GM21825 (cell line): ENCODE measurements around the gene NPSR1.
"Not testable (repeated sequence)": the region's sequence is repeated elsewhere in the genome, so short reads cannot be mapped to it uniquely, and the experiment has no call there.

Experiments
- ATAC-seq: cut with Tn5 transposase; IDR thresholded peaks from one replicate; pipeline ENCODE4 v1.9.1; 2021; ENCODE audit warnings: mild to moderate bottlenecking, moderate library complexity; ENCODE audit not compliant: unreplicated experiment

The NPSR1 gene, protein sequence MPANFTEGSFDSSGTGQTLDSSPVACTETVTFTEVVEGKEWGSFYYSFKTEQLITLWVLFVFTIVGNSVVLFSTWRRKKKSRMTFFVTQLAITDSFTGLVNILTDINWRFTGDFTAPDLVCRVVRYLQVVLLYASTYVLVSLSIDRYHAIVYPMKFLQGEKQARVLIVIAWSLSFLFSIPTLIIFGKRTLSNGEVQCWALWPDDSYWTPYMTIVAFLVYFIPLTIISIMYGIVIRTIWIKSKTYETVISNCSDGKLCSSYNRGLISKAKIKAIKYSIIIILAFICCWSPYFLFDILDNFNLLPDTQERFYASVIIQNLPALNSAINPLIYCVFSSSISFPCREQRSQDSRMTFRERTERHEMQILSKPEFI

DNA sequence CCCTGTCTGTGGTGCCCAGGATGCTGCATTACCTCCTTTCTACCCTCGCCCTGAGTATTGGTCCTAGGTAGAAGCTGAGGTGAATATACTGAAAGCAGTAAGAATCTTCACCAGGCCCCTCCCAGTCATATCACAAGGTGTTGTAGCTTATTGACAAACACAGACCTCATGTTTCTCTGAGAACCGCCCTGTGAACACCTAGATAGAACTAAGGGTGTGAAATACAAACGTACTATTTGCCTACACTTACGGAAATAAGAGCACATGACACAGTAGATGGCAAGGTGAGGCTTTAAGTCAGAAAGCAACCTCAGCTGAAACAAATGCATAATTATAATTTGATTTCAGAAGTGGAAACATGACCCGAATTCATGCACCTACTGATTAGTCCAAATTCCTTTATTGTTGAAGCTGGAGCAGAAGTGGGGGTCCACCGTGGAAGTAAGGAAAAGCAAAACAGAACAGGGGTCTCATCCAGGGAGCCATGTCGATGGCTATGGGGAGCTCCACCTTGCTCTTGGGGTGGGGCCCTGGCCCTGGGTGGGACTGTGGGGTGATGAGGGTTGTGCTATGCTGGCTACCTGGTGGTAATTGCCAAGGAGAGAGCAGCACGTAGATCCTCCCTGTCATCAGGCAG, at the start of gene NPSR1:
TSS of gene NPSR1 (plus strand) at position 587 of the 637 bp plus-strand sequence. CDS start 195 bp downstream, outside the sequence.
- no peak for ATAC-seq

DNA sequence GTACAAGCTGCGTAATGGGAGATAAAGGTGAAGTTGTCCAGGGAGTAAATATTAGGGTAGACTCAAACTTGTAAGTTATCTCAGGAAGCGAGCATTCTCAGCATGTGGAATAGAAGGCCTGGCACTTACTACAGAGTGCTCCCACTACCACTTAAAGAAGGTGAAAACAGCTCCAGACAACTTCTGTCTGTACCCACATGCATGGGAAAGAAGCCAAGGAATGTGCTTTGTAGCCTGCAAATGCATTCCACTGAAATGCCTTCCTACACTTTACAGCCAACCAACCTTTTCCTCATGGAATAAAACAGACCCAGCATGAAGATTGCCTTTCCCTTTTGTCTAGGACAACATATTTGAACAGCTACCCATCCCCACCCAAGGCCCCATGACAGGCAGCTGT, 45.4 kb upstream of the NPSR1 start:
- no peak for ATAC-seq

DNA sequence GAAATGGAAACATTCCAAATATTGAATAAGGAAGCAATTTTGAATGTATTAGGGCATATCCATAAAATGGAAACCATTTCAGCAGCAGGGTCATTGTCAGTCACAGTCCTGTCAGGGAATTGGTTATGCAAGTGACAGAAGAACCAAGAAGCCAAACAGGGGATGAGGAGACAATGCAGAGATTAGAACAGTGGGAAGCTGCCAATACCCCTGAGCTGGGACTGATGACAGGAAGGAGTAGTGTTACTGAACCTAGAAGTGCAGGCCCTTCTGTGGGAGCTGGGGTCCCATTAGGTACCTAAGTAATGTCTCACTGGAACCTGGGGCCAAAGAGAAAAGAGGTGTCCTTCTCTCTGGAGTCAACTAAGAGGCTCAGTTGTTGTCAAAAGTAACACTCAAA, 37.6 kb upstream of the NPSR1 start:
- no peak for ATAC-seq

DNA sequence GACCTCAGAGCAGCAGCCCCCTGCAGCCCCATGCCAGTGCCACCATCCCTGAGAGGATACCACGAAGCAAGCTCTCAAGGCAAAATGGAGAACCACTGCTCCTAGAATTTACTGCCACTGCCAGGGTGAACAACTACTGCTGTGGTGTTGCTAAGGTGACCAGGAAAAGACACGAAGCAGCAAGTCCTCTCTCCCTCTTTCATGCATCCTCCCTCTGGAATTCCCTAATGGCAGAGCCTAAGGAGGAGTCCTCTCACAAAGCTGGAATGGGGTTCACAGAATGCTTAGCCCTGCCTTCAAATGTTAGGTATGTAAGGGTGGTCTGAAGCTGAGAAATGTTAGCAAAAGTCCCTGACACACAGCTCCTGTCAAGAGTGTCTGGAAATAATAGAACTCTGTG, 35.8 kb upstream of the NPSR1 start:
- no peak for ATAC-seq

DNA sequence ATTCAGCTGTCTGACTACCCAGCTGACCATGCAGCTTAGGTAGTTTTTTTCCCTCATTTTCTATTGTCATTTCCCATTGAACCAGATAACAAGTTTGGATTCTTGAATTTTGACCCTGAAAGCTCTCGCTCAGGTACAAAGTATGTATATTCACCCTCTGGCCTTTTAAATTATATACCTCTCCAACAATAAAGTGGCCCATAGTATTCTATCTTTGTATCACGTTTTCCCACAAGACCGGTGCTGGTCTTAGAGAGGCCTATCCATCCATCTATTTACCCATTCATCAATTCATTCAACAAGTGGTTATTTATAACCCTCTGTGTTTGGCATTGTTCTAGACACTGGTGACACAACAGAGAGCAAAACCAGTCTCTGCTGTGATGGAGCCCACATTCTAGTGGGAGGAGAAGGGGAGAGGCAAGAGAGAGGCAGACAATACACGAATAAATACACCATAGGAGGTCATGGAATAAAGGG, 35.2 kb upstream of the NPSR1 start:
- ATAC-seq, result no peak

DNA sequence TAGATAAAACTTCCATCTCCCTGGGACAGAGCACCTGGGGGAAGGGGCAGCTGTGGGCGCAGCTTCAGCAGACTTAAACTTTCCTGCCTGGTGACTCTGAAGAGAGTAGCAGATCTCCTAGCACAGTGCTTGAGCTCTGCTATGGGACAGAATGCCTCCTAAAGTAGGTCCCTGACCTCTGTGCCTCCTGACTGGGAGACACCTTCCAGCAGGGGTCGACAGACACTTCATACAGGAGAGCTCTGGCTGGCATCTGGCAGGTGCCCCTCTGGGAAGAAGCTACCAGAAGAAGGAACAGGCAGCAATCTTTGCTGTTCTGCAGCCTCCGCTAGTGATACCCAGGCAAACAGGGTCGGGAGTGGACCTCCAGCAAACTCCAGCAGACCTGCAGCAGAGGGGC, 29.4 kb upstream of the NPSR1 start:
- ATAC-seq, result not testable (repeated sequence)

DNA sequence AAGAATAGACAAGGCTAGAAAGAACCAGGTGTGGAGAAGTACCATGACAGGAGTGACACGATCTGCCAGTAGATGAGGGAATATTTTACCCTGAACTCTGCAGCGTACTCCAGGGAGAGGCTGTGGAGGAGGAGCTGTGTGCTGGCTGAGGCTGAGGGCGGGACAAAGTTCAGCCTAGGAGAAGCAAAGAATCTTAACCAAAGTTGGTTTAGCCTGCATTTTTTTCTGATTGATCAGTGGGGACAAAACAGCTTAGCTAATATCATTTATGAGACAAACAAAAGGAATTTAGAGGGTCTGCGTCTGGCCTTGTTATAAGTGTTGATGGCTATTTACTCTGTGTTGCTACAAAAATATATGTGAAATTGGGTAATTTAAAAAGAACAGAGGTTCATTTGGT, 5.2 kb upstream of the NPSR1 start:
- ATAC-seq, result no peak

DNA sequence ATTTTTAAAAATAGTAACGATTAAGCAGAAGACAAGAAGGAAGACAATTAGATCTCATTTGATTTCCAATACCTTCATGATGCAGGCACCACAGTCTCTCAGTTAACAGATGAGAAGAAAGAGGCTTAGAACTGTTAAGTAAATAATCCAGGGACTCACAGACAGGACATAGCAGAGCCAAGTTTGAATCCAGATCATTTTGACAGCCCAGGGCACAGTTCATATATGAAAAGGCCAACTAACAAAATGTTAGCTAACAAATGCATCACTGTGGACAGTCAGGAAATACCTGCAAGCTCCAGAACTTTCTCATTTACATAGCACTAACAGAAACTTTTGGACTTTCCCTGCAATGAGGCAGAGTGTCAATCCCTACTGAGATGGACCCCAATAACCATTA, 4.2 kb upstream of the NPSR1 start:
- ATAC-seq, result no peak

DNA sequence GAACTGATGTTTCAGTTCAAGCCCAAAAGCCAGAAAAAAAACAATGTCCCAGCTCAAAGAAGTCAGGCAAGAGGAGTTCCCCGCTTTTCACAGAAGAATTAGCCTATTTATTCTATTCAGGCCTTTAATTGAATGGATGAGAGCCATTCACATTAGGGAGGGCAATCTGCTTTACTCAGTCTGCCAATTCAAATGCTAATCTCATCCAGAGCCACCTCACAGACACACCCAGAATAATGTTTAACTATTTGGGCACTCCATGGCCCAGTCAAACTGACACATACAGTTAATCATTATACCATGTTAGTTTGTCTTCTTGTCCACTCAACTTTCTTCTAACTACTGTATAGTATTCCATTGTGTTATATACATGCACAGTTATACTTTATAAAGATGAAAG, 2.6 kb upstream of the NPSR1 start:
- ATAC-seq, result no peak

DNA sequence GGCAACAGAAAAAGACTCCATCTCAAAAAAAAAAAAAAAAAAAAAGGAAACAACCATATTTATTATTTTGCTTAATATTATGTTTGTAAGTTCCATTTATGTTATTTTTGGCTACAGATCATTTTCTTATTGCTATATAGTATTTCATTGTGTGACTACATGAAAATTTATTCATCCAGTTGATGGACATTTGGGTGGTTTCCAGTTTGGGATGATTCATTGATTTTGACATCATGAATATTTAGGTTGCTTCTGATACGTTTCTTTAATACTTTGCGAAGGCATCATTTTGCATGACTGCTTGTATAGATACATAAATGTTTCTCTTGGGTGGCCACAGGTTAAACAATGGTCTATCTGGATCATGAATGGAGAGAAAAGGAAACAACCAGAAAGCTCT, 2.0 kb upstream of the NPSR1 start:
- no peak for ATAC-seq

DNA sequence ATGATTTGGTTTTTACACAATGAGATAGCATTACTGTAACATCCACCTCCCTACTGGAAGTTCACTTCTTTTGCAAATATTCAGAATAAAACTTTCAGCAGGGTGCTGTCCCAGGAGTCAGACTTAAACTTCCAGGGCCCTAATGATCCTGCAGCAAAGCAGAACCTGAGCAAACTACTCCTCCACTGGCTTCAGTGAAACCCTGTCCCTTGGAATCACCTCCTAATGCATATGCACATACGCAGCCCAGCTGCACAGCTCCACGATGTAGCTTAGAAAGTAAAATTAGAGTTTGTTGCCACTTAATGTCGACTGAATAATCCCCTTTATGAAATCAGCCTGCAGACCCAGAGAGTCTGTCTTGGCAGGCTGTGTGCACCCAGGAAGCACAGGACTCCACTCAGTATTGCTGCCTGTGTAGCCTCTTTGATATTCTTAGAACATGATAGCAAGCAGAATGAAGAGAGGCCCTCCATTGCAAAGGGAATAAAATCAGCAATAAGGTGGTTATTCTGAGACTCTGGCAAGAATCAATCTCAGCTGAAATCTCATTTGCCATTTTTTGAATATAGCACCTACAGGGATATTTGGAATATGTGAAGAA, 1.6 kb downstream of the NPSR1 start:
- ATAC-seq, result no peak

DNA sequence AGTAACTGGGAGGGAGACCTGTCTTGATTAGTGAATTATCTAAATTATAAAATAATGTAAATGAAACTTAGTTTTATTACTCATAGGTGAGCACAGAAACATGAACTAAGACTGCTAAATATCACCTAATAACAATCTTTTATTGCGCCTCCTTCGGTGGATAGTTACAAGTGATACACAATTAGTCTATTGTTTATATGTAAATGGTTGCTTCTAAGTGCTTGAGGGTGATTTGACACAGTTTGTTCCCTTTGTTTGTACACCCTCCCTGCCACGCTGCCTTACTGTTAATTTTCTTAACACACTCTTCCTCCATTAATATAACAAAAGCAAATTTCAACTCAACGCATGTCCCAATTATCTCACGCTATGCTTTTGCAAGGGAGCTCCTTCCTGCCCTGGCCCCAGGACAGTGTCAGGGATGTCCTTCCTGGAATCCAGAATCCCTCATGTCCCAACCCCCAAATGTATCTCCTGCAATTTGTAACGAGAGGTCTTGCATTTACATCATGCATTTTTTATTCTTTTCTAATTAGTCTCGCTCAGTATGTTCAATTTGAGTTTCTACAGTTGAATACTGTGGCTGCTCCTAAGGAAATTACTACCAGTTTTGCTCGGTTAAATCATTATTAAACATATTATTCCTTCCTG, 4.2 kb downstream of the NPSR1 start:
- ATAC-seq, result no peak

DNA sequence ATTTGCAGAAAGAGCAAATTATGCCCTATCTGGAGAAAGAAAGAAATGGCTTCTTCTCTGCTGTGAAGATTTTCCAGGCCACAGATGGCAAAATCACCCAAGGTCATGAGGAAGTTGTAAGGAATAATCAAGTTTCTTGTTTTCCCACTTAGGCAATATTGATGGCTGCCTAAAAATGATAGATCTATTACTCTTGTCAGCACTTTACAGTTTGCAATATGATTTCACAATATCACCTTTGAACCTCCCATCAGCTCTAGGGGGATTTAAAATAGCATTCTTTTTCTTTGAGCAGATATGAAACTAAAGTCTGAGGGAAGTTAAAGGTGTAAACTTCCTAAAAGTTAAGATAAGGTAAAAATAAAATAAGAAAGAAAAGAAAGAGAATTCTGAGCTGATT, 6.7 kb downstream of the NPSR1 start:
- no peak for ATAC-seq

DNA sequence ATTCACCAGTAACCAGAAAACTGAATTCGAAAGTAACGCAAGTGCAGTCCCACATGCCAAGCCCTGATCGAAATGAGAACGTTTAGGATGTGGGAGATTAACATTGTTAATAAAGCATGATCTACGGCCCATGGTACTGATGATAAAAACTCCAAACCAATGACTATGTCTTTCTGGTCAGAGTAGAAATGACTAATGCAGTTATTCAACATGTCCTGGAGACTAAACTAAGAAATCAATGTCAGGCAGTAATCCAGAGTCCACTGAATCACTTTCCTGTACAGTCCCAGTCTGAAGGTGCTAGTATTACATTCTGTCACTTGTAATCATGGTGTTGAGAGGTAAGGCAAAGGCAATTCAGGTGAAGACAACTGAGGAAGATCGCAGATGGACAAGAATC, 14.4 kb downstream of the NPSR1 start:
- no peak for ATAC-seq

DNA sequence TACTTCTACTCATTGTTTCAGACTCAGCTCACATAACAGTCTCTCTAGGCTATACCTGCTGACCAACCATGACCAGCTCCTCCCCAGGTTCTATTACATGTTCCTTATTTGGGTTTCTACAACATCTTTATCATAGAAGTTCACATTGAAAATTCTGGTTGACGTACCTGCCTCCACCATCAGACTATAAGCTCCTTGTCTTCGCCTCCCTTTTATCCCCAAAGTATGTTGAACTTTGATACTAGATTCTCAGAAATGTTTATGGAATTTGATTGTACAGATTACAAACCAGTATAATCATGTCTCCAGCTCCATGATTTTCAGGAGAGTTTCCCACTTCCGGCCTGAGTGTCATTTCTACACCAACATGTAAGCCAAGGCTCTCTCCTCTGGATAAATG, 15.0 kb downstream of the NPSR1 start:
- no peak for ATAC-seq

DNA sequence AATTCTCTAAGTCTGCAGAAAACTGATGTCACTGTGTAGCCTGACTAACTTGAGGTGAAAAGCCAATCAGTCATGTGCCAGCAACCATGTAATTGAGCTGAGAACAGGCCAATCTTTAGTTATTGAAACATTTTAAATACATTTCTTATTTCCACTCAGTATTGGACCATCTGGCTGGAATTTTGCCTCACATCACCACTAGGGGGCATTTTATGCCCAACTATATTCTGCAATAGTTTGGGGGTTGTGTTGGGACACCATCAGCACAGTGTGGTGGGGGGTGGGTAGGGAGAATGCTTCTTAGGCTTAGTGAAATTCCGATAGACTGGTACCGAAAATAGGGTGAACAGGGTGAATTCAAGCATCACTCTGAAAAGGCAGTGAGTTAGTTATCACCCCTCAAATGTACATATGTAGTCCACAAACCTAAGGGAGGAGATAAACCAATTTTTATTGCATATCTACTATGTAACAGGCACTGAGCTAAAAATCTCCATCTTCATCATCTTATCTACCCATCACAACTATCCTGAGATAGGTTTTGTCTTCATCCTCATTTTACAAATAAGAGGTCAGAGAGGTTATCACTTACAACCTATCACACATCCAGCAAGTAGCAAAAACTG, 17.8 kb downstream of the NPSR1 start:
- peak; percentile 65 for ATAC-seq

DNA sequence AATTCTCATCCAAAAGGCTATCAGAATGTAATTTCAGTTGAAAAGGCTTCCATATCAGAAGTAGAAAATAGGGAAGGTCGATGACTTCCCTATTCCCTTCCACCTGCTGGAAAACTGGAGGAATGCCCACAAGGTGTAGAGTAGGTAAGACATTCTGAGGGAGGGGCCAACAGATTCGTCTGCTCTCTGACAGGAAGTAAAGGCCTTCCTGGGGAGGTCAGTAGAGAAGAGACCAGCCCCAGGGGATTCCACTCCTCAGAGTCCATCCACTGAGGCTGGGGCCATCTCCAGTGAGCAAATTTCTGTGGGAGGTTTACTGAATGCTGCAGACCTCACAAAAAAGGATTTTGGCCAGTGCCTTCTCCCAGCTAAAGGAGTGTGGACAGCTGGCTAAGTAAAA, 19.5 kb downstream of the NPSR1 start:
- ATAC-seq, result no peak

DNA sequence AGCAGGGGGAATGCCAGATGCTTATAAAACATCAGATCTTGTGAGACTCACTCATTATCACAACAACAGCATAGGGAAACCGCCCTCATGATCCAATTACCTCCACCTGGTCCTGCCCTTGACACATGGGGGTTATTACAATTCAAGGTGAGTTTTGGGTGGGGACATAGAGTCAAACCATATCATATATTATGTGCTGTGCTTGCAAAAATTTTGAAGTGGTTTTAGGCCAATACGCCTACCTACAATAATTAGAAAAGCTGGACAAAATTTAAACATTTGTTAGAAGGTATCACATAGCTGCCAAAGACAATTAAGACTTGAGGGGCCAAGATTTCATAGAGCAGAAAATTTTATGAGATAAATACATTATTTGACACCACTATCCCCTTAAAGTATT, 29.5 kb downstream of the NPSR1 start:
- no peak for ATAC-seq

DNA sequence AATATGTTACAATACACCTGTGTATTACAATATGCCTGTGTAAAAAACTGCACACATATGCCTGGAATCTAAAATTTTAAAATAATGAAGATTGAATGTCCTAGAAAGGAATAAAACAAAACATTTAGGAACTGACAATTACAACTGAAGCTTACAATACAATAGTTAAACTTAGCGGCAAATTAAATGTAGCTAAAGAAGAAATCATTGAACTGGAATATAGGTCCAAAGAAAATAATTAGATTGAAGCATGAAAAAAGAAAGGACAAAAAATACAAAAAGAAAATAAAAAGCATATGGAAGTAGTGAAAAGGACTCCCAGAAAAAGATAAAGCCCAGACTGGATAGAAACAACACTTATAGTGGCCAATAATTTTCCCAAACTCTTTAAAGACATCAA, 38.4 kb downstream of the NPSR1 start:
- no peak for ATAC-seq

DNA sequence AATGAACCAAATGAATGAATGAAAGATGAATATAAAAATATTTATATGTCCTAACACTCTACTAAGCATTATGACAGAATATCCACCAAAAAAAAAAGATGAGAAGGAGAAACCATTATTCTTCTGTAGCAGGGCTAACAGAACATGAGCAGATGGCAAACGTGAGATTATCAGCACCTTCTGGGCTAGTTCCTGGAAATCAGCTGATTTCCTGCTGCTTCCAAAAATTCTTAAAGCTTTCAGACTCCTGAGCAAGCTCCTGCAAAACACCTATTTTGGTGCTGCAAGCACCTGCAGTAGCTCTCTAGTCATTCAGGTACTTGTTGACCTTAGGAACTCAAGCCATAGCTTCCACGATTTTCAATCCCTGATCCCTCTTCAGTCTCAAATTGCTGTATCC, 51.8 kb downstream of the NPSR1 start:
- ATAC-seq, result no peak

DNA sequence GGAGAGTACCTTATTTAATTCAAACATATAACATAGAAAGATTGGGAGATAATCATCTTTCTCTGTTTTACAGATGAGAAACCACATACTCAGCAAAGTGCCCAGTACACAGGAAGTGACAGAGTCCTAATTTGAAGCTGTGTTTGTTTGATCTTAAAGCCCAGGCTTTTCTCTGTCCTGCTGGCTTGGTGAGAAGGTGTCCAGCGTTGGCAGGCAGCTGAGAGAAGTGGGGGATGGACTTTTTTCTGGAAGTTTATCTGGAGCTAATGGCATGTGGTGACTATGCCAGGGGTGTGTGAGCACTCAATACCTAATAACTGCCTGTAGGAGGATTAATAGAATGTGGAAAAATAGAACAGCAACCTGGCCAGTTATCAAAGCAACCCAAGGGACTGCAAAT, 60.8 kb downstream of the NPSR1 start:
- no peak for ATAC-seq
